PC-9 (cell line): Measurements from ENCODE around the gene MCM3.

Experiments
- EZH2 ChIP-seq: fragments of 200-600 bp; sonication (generic); IDR thresholded peaks from 2 replicates; pipeline ENCODE4 v1.8.0; 2017; ENCODE audit warnings: antibody characterized with exemption, low read depth
- TF ChIP-seq, protein P1 (sequence below): fragments of 200-600 bp; sonication (generic); conservative IDR thresholded peaks from 2 replicates; pipeline ENCODE4 v1.6.1; 2017; ENCODE audit warnings: mixed run types, antibody characterized with exemption, mild to moderate bottlenecking, moderate library complexity

DNA sequence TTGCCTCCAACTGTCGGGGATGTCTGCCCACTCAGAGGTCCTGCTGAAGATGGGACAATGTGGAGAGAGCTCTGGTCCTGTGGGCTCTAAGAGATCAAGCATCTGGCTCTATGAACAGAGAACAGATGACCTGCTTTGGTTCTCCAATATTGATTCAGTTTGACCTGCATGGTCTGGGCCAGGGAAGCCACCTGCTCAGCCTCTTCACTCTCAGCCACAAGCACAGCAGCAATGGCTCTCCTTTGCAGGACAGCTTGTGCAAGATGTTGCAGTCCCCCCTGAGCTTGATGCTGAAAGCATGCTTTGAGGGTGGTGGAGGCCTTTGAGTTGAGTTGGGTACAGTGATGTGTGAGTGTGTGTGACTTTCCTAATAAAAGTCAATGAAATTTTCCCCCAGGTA, 18.6 kb upstream of the MCM3 start:
- TF ChIP-seq, protein P1, sequence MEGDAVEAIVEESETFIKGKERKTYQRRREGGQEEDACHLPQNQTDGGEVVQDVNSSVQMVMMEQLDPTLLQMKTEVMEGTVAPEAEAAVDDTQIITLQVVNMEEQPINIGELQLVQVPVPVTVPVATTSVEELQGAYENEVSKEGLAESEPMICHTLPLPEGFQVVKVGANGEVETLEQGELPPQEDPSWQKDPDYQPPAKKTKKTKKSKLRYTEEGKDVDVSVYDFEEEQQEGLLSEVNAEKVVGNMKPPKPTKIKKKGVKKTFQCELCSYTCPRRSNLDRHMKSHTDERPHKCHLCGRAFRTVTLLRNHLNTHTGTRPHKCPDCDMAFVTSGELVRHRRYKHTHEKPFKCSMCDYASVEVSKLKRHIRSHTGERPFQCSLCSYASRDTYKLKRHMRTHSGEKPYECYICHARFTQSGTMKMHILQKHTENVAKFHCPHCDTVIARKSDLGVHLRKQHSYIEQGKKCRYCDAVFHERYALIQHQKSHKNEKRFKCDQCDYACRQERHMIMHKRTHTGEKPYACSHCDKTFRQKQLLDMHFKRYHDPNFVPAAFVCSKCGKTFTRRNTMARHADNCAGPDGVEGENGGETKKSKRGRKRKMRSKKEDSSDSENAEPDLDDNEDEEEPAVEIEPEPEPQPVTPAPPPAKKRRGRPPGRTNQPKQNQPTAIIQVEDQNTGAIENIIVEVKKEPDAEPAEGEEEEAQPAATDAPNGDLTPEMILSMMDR = no peak
- no peak for TF ChIP-seq EZH2
